Measurements from ENCODE around the gene FKBP2.
"Not testable (repeated sequence)": the region's sequence is repeated elsewhere in the genome, so short reads cannot be mapped to it uniquely, and the experiment has no call there.

FKBP2 gene

GRCh38 chr11:64234647-64235379 lies 6.1 kb upstream of the FKBP2 start:
- DNase-seq, result no peak

GRCh38 chr11:64235437-64236161 lies 5.3 kb upstream of the FKBP2 start:
- no peak for DNase-seq

- DNase-seq, result no peak
Observed at GRCh38 chr11:64237484-64237951, 3.4 kb upstream of the FKBP2 start.

- DNase-seq, result no peak
Observed at GRCh38 chr11:64238076-64238475, 2.8 kb upstream of the FKBP2 start.

- DNase-seq, result no peak
Observed at GRCh38 chr11:64238999-64239398, 1.9 kb upstream of the FKBP2 start.

GRCh38 chr11:64239662-64240434 lies 1.0 kb upstream of the FKBP2 start:
- no peak for DNase-seq

- DNase-seq, result peak; percentile 98
Observed at GRCh38 chr11:64241241-64241490, 271 bp downstream of the FKBP2 start.

GRCh38 chr11:64241491-64242374 lies 838 bp downstream of the FKBP2 start:
- DNase-seq, result no peak

- no peak for DNase-seq
Observed at GRCh38 chr11:64243236-64243854, 2.5 kb downstream of the FKBP2 start.

- DNase-seq, result no peak
Observed at GRCh38 chr11:64244107-64244506, 3.2 kb downstream of the FKBP2 start.

GRCh38 chr11:64244966-64245365 lies 4.1 kb downstream of the FKBP2 start:
- no peak for DNase-seq

GRCh38 chr11:64245401-64245796 lies 4.5 kb downstream of the FKBP2 start:
- DNase-seq, result no peak

GRCh38 chr11:64245797-64246620 lies 5.1 kb downstream of the FKBP2 start:
- DNase-seq, result no peak

GRCh38 chr11:64246621-64246870 lies 5.7 kb downstream of the FKBP2 start:
- DNase-seq, result not testable (repeated sequence)

- peak; percentile 73 for DNase-seq
Observed at GRCh38 chr11:64246871-64247728, 6.2 kb downstream of the FKBP2 start, which contains the start of gene PPP1R14B. PPP1R14B (minus strand) TSS chr11:64246943; CDS start chr11:64246673, 270 bp downstream.

GRCh38 chr11:64247729-64248531 lies 7.0 kb downstream of the FKBP2 start:
- DNase-seq, result no peak

GRCh38 chr11:64248578-64248977 lies 7.7 kb downstream of the FKBP2 start:
- no peak for DNase-seq

GRCh38 chr11:64249038-64249437 lies 8.1 kb downstream of the FKBP2 start:
- DNase-seq, result no peak

GRCh38 chr11:64249563-64250414 lies 8.9 kb downstream of the FKBP2 start:
- DNase-seq, result no peak
